ENCODE results near the gene CCSAP.

DNA sequence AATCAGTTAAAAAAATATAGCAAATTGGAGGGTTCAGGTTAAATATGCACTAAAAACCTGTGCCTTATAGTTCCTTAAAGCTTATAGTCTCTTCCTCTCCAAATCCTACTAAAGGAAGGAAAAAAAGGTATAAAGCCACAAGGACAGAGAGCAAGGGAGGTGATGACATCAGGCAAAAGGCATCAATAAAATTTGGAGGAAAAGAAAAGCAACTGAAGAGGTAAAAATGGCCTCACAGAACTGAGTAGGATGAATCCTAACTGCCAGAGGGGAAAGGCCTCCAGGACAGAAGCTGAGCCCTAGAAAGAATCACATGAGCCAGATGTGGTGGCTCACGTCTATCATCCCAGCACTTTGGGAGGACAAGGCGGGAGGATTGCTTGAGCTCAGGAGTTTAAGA, 8.1 kb downstream of the CCSAP start:
- no peak for TF ChIP-seq CTCF (IDR thresholded peaks at IDR 0.05; ENCODE audit: poor library complexity)
- TF ChIP-seq EZH2phosphoT487 (IDR thresholded peaks at IDR 0.05; ENCODE audit: low read depth, severe bottlenecking, unreplicated experiment) = no peak
